Coronary artery (tissue), 2 donors: ENCODE measurements around the gene PHTF2.

Experiments used
- DNase-seq: peaks from one replicate; pipeline ENCODE4 v3.0.0-alpha.2; 2017; ENCODE audit warnings: low spot score
- H3K27ac ChIP-seq, 2 donors: fragments of 200-600 bp; sonication (generic); one replicate each; pipeline ENCODE4 v1.5.1; 2016 to 2019
- H3K4me3 ChIP-seq: fragments of 200-600 bp; sonication (generic); 2 replicates; pipeline ENCODE4 v1.5.1; 2016; ENCODE audit warnings: mild to moderate bottlenecking, moderate library complexity
- TF ChIP-seq, protein P1 (sequence below): fragments of 200-600 bp; sonication (generic); IDR thresholded peaks from one replicate; pipeline ENCODE4 v1.5.1; 2019; ENCODE audit warnings: antibody characterized with exemption

The PHTF2 gene

DNA sequence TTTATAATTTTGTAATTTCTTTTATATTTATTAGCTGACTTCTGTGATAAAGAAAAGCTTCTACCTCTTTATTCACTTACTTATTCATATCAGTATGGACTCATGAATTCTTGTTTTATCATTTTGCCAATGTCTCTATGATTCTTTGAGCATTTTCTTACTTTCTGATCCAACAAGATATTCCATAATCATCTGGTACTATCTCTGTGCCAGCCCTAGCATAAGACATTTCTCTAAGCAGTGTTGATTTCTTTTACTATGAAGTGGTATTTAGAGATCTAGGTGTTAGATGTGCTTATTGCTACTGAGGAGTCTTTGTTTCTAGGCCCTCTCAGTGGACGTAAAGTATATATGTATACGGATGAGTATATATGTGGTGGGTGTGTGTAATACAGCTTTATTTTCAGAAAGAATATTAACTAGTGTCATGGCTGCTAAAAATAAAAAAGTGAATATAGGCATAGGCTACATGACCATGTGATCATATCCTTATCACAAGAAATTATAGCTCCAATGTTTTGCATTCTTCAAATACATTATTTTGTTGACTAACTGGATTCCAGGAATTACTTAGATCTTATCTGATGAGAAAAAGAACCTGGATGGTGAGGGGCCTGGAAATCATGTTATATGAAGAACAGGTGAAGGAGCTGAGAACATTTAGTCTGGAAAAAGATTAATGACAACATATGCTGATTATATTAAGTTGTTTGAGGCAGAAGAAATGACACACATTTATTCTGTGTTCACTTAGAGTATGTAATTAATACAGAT is 13.1 kb downstream of the PHTF2 start:
- H3K4me3 ChIP-seq, result no peak overlapping the region
- no peak for DNase-seq
- TF ChIP-seq, protein P1, sequence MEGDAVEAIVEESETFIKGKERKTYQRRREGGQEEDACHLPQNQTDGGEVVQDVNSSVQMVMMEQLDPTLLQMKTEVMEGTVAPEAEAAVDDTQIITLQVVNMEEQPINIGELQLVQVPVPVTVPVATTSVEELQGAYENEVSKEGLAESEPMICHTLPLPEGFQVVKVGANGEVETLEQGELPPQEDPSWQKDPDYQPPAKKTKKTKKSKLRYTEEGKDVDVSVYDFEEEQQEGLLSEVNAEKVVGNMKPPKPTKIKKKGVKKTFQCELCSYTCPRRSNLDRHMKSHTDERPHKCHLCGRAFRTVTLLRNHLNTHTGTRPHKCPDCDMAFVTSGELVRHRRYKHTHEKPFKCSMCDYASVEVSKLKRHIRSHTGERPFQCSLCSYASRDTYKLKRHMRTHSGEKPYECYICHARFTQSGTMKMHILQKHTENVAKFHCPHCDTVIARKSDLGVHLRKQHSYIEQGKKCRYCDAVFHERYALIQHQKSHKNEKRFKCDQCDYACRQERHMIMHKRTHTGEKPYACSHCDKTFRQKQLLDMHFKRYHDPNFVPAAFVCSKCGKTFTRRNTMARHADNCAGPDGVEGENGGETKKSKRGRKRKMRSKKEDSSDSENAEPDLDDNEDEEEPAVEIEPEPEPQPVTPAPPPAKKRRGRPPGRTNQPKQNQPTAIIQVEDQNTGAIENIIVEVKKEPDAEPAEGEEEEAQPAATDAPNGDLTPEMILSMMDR, result no peak
- H3K27ac ChIP-seq, result peak overlapping the region; percentile 9 to 41

DNA sequence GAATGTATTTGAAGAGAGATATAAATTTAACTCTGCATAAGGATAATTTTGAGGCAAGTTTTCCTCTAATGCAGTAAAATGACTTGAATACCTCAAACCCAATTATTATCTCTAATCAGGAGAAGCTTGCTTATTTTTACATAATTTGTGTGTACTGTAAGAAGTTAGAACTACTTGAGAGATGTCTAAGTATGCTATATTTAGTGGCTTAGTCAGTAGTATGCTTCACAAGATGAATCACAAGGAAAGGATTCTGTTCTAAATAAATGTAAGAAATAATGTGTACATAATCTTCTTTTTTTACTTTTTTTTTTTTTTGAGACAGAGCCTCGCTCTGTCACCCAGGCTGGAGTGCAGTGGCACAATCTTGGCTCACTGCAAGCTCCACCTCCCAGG is 13.7 kb downstream of the PHTF2 start:
- H3K27ac ChIP-seq, result peak overlapping the region; percentile 9 to 54
- TF ChIP-seq, protein P1, result no peak
- DNase-seq, result no peak
- H3K4me3 ChIP-seq, result no peak overlapping the region

DNA sequence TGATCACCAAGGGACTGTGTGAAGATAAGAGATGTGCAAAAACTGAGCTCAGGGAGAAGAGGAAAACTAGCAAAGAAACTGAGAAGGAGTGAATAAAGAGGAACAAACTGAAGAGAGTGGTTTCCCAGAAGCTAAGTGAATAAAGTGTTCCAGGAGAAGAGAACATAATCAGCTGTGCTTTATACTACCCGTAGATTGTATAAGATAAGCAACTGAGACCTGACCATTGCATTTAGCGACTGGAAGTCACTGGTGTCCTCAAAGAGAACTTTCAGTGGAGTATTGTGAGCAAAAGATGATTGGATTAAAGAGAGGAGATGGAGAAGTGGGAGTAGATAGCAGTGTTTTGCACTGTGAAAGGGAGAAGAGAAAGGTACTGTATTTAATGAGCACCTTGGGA is 14.6 kb downstream of the PHTF2 start:
- TF ChIP-seq, protein P1, result no peak
- Histone ChIP-seq H3K27ac (no peak overlapping the region), H3K4me3 (no peak overlapping the region)
- no peak for DNase-seq

DNA sequence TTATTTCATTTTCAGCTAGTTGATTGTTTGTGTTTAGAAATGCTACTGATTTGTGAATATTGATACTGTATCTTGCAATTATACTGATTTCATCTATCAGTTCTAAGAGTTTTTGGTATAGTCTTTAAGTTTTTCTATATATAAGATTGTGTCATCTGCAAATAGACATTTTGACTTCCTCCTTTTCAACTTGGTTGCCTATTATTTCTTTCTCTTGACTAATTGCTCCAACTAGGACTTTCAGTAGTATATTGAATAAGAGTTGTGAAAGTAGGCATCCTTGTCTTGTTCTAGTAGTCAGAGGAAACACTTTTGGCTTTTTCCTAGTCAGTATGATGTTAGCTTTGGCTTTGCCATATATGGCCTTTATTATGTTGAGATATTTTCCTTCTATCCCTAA is 20.4 kb downstream of the PHTF2 start:
- DNase-seq, result no peak
- TF ChIP-seq, protein P1, result no peak
- Histone ChIP-seq H3K27ac (no peak overlapping the region), H3K4me3 (no peak overlapping the region)

DNA sequence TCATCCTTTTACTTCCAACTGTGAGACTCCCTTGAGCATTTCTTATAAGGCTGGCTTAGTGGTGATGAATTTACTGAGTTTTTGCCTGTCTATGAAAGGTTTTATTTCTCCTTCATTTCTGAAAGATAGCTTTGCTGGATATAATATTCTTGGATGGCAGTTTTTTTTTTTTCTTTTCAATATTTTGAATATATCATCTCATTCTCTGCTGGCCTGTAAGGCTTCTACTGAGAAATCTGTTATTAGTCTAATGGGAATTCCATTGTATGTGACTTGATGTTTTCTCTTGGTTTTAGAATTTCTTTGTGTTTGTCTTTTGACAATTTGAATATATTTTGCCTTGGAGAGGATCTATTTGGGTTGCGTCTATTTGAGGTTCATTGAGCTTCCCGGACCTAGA is 22.4 kb downstream of the PHTF2 start:
- H3K4me3 ChIP-seq, result no peak overlapping the region
- TF ChIP-seq, protein P1, result no peak
- DNase-seq, result no peak
- no peak overlapping the region for H3K27ac ChIP-seq

DNA sequence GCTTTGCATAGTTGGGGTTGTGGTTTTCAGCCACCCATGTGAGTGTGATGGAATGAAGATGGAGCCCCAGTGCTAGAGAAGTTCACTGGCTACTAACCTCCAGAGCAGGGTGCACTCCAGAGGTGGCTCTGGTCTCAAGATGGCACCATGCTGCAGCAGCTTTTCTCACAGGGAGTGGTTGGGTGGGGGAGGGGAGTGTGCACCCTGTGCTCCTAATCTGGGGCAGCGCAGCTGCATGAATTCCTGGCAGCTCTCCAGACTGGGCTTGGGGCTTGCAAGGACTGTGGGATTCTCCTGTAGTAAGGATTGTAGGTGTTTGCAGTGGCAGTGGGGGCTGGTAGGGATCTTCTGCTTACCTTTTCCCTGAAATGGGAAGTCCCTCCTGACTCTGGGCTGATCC is 23.7 kb downstream of the PHTF2 start:
- DNase-seq, result no peak
- Histone ChIP-seq H3K27ac (no peak overlapping the region), H3K4me3 (no peak overlapping the region)
- TF ChIP-seq, protein P1, result no peak

DNA sequence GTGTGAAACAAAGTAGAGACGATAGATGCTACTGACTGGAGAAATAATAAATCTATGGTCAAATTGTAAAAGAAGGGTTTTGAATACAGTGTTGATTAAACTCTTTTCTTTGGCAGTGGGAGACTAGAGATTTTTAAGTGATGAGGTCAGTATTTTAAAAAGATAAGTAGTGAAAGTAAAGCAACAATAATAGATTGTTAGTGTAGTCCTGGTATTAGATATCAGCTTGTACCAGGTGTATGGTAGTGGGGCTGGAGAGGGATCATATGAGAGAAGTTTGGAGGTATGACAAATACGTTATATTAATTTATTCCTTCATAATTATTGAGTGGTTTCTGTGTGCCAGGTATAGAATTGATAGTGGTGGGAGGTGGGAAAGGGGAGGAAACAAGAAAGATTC is 25.2 kb downstream of the PHTF2 start:
- TF ChIP-seq, protein P1, result no peak
- DNase-seq, result no peak
- Histone ChIP-seq H3K4me3 (no peak overlapping the region), H3K27ac (peak overlapping the region in 1 of 2 donors; percentile 40)
